Esophagus muscularis mucosa (tissue), 4 donors: ENCODE data around the gene IGF1R.

Experiments
- CTCF ChIP-seq, 3 experiments: fragments of 200-600 bp in 2 of 3; fragments of 450-650 bp in 1 of 3; sonication (generic) in 2 of 3; IDR thresholded peaks; one replicate each; pipeline ENCODE4 v1.5.1; 2017 to 2019; ENCODE audit warnings: antibody characterized with exemption in 3 of 3, mild to moderate bottlenecking in 2 of 3, moderate library complexity in 1 of 3
- EP300 ChIP-seq: sonication (generic); formaldehyde crosslinking; IDR thresholded peaks from one replicate; pipeline ENCODE4 v1.6.1; 2017; ENCODE audit warnings: antibody characterized with exemption
- POLR2A ChIP-seq: fragments of 450-650 bp; IDR thresholded peaks from one replicate; pipeline ENCODE4 v1.6.1; 2017; ENCODE audit warnings: antibody characterized with exemption, moderate library complexity, mild to moderate bottlenecking, low read depth
- POLR2AphosphoS5 ChIP-seq, 2 donors: sonication (generic); formaldehyde crosslinking; IDR thresholded peaks; one replicate each; pipeline ENCODE4 v1.6.1; 2017; ENCODE audit warnings: antibody characterized with exemption in 2 of 2

GRCh38 chr15:98803228-98804056, 155.1 kb downstream of the IGF1R start:
- no peak for TF ChIP-seq CTCF (IDR thresholded peaks at IDR 0.05)
- no peak for TF ChIP-seq POLR2A
- no peak for TF ChIP-seq POLR2AphosphoS5 (IDR thresholded peaks at IDR 0.05)
- no peak for TF ChIP-seq EP300
